ENCODE data around the gene KLB.

GRCh38 chr4:39383690-39384089 is 23.0 kb upstream of the KLB start:
- no peak for TF ChIP-seq CTCF (IDR thresholded peaks at IDR 0.05)
- no peak for TF ChIP-seq POLR2AphosphoS5 (IDR thresholded peaks at IDR 0.05)
- no peak for TF ChIP-seq EP300 (IDR thresholded peaks at IDR 0.05)
